HepG2 (cell line): ENCODE results near the gene MOV10L1. TPM values are rescaled to one million over a fixed set of nuclear protein-coding genes. Genes with fewer than 3 reads are reported as not detected.

ENCODE experiments used
- ATF4 ChIP-seq, 2 experiments: fragments of 450-650 bp in 1 of 2; sonication (generic) in 1 of 2; formaldehyde crosslinking; IDR thresholded peaks; 2 replicates each; pipeline versions ENCODE4 v1.5.0 to v1.8.0; 2020 to 2022; ENCODE audit warnings: mild to moderate bottlenecking in 1 of 2, missing genetic modification reagents in 1 of 2
- BHLHE40 ChIP-seq: IDR thresholded peaks from 2 replicates; pipeline ENCODE4 v1.6.1; 2011; ENCODE audit warnings: low read length, improper control_type of control experiment
- DNMT1 ChIP-seq: sonication (generic); formaldehyde crosslinking; IDR thresholded peaks from 2 replicates; pipeline ENCODE4 v1.5.1; 2020; ENCODE audit warnings: mild to moderate bottlenecking, missing genetic modification reagents
- GATAD2A ChIP-seq: IDR thresholded peaks from 2 replicates; pipeline ENCODE4 v1.6.1; 2016
- IKZF5 ChIP-seq: IDR thresholded peaks from 2 replicates; pipeline ENCODE4 v1.6.1; 2018; ENCODE audit warnings: missing genetic modification reagents, mild to moderate bottlenecking, missing compliant biosample characterization
- MXI1 ChIP-seq: IDR thresholded peaks from 3 replicates; pipeline ENCODE4 v1.6.1; 2012; ENCODE audit warnings: low read depth, low read length, inconsistent platforms, borderline replicate concordance
- NAIF1 ChIP-seq: sonication (generic); formaldehyde crosslinking; IDR thresholded peaks from 2 replicates; pipeline ENCODE4 v1.5.0; 2020; ENCODE audit warnings: mild to moderate bottlenecking, missing genetic modification reagents, borderline replicate concordance
- NONO ChIP-seq, 2 experiments: fragments of 450-650 bp in 1 of 2; sonication (generic) in 1 of 2; formaldehyde crosslinking in 1 of 2; IDR thresholded peaks in 1 of 2; conservative IDR thresholded peaks in 1 of 2; 2 replicates each; pipeline versions ENCODE4 v1.6.1 to v1.8.0; 2017 to 2022; ENCODE audit warnings: mild to moderate bottlenecking in 1 of 2, missing genetic modification reagents in 1 of 2, moderate library complexity in 1 of 2
- NR2F6 ChIP-seq, 2 experiments: IDR thresholded peaks; 2 replicates each; pipeline ENCODE4 v1.6.1; 2016; ENCODE audit warnings: antibody characterized with exemption in 1 of 2, mild to moderate bottlenecking in 1 of 2
- SMC3 ChIP-seq: IDR thresholded peaks from 2 replicates; pipeline ENCODE4 v1.6.1; 2011; ENCODE audit warnings: low read length, improper control_type of control experiment
- STAG1 ChIP-seq: sonication (generic); formaldehyde crosslinking; IDR thresholded peaks from 2 replicates; pipeline ENCODE4 v1.4.0; 2020; ENCODE audit warnings: missing genetic modification reagents
- TFDP2 ChIP-seq: sonication (generic); formaldehyde crosslinking; IDR thresholded peaks from 2 replicates; pipeline ENCODE4 v1.4.0; 2020; ENCODE audit warnings: missing genetic modification reagents
- TGIF2 ChIP-seq: IDR thresholded peaks from 2 replicates; pipeline ENCODE4 v1.6.1; 2016; ENCODE audit warnings: control low read depth, missing compliant biosample characterization
- THAP11 ChIP-seq: IDR thresholded peaks from 2 replicates; pipeline ENCODE4 v1.6.1; 2016; ENCODE audit warnings: missing biosample characterization, missing genetic modification reagents
- TRIM22 ChIP-seq: fragments of 450-650 bp; IDR thresholded peaks from 2 replicates; pipeline ENCODE4 v1.6.1; 2017
- WIZ ChIP-seq: sonication (generic); formaldehyde crosslinking; IDR thresholded peaks from 2 replicates; pipeline ENCODE4 v1.5.1; 2020; ENCODE audit warnings: mild to moderate bottlenecking, missing genetic modification reagents
- XRCC5 ChIP-seq: fragments of 200-400 bp; formaldehyde crosslinking; optimal IDR thresholded peaks from 2 replicates; pipeline ENCODE3; 2017; ENCODE audit warnings: mild to moderate bottlenecking, low read length
- ZBTB7B ChIP-seq: sonication (generic); formaldehyde crosslinking; IDR thresholded peaks from 2 replicates; pipeline ENCODE4 v1.4.0; 2020; ENCODE audit warnings: missing genetic modification reagents
- ZNF264 ChIP-seq: sonication (generic); formaldehyde crosslinking; IDR thresholded peaks from 2 replicates; pipeline ENCODE4 v1.4.0; 2020; ENCODE audit warnings: missing genetic modification reagents
- ZNF501 ChIP-seq: sonication (generic); formaldehyde crosslinking; IDR thresholded peaks from 2 replicates; pipeline ENCODE4 v1.5.1; 2020; ENCODE audit warnings: mild to moderate bottlenecking, moderate library complexity, missing genetic modification reagents
- polyA plus RNA-seq, 8 experiments: library from polyadenylated mRNA; depleted of rRNA in 3 of 8; stranded (reverse) in 7 of 8; unstranded in 1 of 8; fragments of >200 nt; fragmentation: Illumina TruSeq in 4 of 8; extraction: Trizol in 4 of 8; gene quantifications; 2 replicates each; pipeline versions ENCODE4 v1.2.1 to v1.2.3, GENCODE V29; 2011 to 2016; ENCODE audit warnings: low read depth in 4 of 8, missing spikeins in 1 of 8, mixed read lengths in 1 of 8; ENCODE audit not compliant: insufficient read depth in 1 of 8
- total RNA-seq, 5 experiments: library from RNA; depleted of rRNA; stranded (reverse); fragments of >200 nt; fragmentation: Illumina TruSeq; extraction: Trizol; gene quantifications; 2 replicates each; pipeline ENCODE4 v1.2.3, GENCODE V29; 2016; ENCODE audit warnings: low read depth in 1 of 5
- TF ChIP-seq, protein P1 (sequence below): IDR thresholded peaks from 2 replicates; pipeline ENCODE4 v1.6.1; 2016; ENCODE audit warnings: missing compliant biosample characterization, missing genetic modification reagents, borderline replicate concordance
- TF ChIP-seq, protein P2 (sequence below): sonication (generic); formaldehyde crosslinking; IDR thresholded peaks from 2 replicates; pipeline ENCODE4 v1.4.0; 2020; ENCODE audit warnings: mild to moderate bottlenecking, missing genetic modification reagents

The MOV10L1 gene
- total and polyA plus RNA-seq, 2 of the 13 experiments (the other 11 are each of a cell fraction or from before 2014, with no cell fraction given): 0.11 to 0.12 TPM

- TF ChIP-seq IKZF5 (CRISPR knock-in tag): 0 out of 2 replicates have a peak, but pooled peaks have one; percentile 16
- TF ChIP-seq TRIM22: no peak
- TF ChIP-seq SMC3: no peak
- peak in 1 of 2 experiments; percentile 84; a peak in 2 of 4 replicates for TF ChIP-seq ATF4 (CRISPR knock-in tag; IDR thresholded peaks at IDR 0.05)
- TF ChIP-seq GATAD2A (CRISPR knock-in tag): peak; percentile 28; the same call in 1 of the 2 replicates
- TF ChIP-seq THAP11 (CRISPR knock-in tag): 0 out of 2 replicates have a peak, but pooled peaks have one; percentile 11
- TF ChIP-seq, protein P1, sequence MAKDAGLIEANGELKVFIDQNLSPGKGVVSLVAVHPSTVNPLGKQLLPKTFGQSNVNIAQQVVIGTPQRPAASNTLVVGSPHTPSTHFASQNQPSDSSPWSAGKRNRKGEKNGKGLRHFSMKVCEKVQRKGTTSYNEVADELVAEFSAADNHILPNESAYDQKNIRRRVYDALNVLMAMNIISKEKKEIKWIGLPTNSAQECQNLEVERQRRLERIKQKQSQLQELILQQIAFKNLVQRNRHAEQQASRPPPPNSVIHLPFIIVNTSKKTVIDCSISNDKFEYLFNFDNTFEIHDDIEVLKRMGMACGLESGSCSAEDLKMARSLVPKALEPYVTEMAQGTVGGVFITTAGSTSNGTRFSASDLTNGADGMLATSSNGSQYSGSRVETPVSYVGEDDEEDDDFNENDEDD (CRISPR knock-in tag): peak; percentile 72; the same call in 1 of the 2 replicates
- 0 out of 3 replicates have a peak, but pooled peaks have one; percentile 24 for TF ChIP-seq MXI1
- TF ChIP-seq, protein P2, sequence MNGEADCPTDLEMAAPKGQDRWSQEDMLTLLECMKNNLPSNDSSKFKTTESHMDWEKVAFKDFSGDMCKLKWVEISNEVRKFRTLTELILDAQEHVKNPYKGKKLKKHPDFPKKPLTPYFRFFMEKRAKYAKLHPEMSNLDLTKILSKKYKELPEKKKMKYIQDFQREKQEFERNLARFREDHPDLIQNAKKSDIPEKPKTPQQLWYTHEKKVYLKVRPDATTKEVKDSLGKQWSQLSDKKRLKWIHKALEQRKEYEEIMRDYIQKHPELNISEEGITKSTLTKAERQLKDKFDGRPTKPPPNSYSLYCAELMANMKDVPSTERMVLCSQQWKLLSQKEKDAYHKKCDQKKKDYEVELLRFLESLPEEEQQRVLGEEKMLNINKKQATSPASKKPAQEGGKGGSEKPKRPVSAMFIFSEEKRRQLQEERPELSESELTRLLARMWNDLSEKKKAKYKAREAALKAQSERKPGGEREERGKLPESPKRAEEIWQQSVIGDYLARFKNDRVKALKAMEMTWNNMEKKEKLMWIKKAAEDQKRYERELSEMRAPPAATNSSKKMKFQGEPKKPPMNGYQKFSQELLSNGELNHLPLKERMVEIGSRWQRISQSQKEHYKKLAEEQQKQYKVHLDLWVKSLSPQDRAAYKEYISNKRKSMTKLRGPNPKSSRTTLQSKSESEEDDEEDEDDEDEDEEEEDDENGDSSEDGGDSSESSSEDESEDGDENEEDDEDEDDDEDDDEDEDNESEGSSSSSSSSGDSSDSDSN (CRISPR knock-in tag): 0 out of 2 replicates have a peak, but pooled peaks have one; percentile 42
- TF ChIP-seq XRCC5: peak; percentile 52
- TF ChIP-seq BHLHE40: 0 out of 2 replicates have a peak, but pooled peaks have one; percentile 37
- peak; percentile 45; the same call in 1 of the 2 replicates for TF ChIP-seq TFDP2 (CRISPR knock-in tag)
- TF ChIP-seq DNMT1 (CRISPR knock-in tag): no peak
- TF ChIP-seq TGIF2 (CRISPR knock-in tag): no peak
- 0 out of 2 replicates have a peak, but pooled peaks have one; percentile 46 for TF ChIP-seq WIZ (CRISPR knock-in tag)
- peak; percentile 48 for TF ChIP-seq STAG1 (CRISPR knock-in tag)
- no peak for TF ChIP-seq NR2F6 (IDR thresholded peaks at IDR 0.05)
- peak; percentile 34; the same call in 1 of the 2 replicates for TF ChIP-seq NR2F6 (CRISPR knock-in tag; IDR thresholded peaks at IDR 0.05)
- TF ChIP-seq ZNF264 (CRISPR knock-in tag): peak; percentile 35; the same call in 1 of the 2 replicates
- TF ChIP-seq ZBTB7B (CRISPR knock-in tag): peak; percentile 77; the same call in 1 of the 2 replicates
- TF ChIP-seq ZNF501 (CRISPR knock-in tag): 0 out of 2 replicates have a peak, but pooled peaks have one; percentile 27
- no peak for TF ChIP-seq NONO (IDR thresholded peaks at IDR 0.05)
- TF ChIP-seq NONO (CRISPR knock-in tag; conservative IDR thresholded peaks at IDR 0.05): 0 out of 2 replicates have a peak, but pooled peaks have one; percentile 31
- TF ChIP-seq NAIF1 (CRISPR knock-in tag): no peak
These were observed 54.3 kb downstream of the MOV10L1 start (continued) for GRCh38 chr22:50144005-50144614.
